Panc1 (cell line): Measurements from ENCODE around the gene CYP4B1. TPM values are rescaled to one million over a fixed set of nuclear protein-coding genes. Genes with fewer than 3 reads are reported as not detected.

Source experiments
- ATAC-seq: fragments of 200-7000 bp; cut with Tn5 transposase; 2 replicates; pipeline ENCODE4 v1.9.1; 2020; ENCODE audit warnings: mild to moderate bottlenecking, moderate library complexity
- BruUV-seq: library from RNA; stranded (reverse); fragments of 400-500 nt; replicated peaks from 2 replicates; lab custom pipeline; 2021; lab: Mats Ljungman, UMichigan
- CTCF ChIA-PET: fragments of 300-600 bp; sonication (Branson Sonifier 250); formaldehyde crosslinking; loops from one replicate; lab custom pipeline; 2022; ENCODE audit warnings: antibody characterized with exemption; lab: Charles Lee
- POLR2A ChIA-PET: fragments of 300-600 bp; sonication (Branson Sonifier 250); formaldehyde crosslinking; loops from one replicate; lab custom pipeline; 2022; ENCODE audit warnings: antibody characterized with exemption; lab: Charles Lee
- DNase-seq: peaks from one replicate; pipeline ENCODE4 v3.0.0-alpha.2; 2010; ENCODE audit warnings: low read depth, low spot score
- H3K27ac ChIP-seq: 2 replicates; pipeline ENCODE4 v1.5.1; 2011; ENCODE audit warnings: mild to moderate bottlenecking, low read length, inconsistent platforms
- H3K27me3 ChIP-seq: fragments of 200-500 bp; sonication (Bioruptor generic); 2 replicates; pipeline ENCODE4 v1.6.0; 2014; ENCODE audit warnings: low read length, inconsistent platforms; ENCODE audit not compliant: control insufficient read depth, insufficient read depth
- H3K36me3 ChIP-seq: fragments of 200-500 bp; sonication (Bioruptor generic); 2 replicates; pipeline ENCODE4 v1.5.1; 2014; ENCODE audit warnings: inconsistent platforms, mild to moderate bottlenecking, low read length, moderate library complexity; ENCODE audit not compliant: control insufficient read depth, insufficient read depth
- H3K4me1 ChIP-seq: 2 replicates; pipeline ENCODE4 v1.5.1; 2011; ENCODE audit warnings: inconsistent platforms, mild to moderate bottlenecking, low read length, moderate library complexity; ENCODE audit not compliant: control insufficient read depth, insufficient read depth
- H3K4me3 ChIP-seq, 2 experiments: 2 replicates each; pipeline ENCODE4 v1.5.1; 2011 to 2012; ENCODE audit warnings: low read depth in 2 of 2, low read length in 2 of 2, mild to moderate bottlenecking in 2 of 2, inconsistent platforms in 1 of 2, moderate library complexity in 1 of 2
- H3K9me3 ChIP-seq: fragments of 200-500 bp; sonication (Bioruptor generic); 2 replicates; pipeline ENCODE4 v1.5.1; 2014; ENCODE audit warnings: low read depth, mild to moderate bottlenecking, inconsistent platforms, low read length, moderate library complexity; ENCODE audit not compliant: control insufficient read depth, insufficient read depth
- CTCF ChIP-seq: fragments of 450-650 bp; IDR thresholded peaks from 2 replicates; pipeline ENCODE4 v1.5.1; 2017; ENCODE audit warnings: mild to moderate bottlenecking
- POLR2AphosphoS5 ChIP-seq: IDR thresholded peaks from 2 replicates; pipeline ENCODE4 v1.6.1; 2012; ENCODE audit warnings: mild to moderate bottlenecking, low read depth, low read length, moderate library complexity
- SIN3A ChIP-seq: IDR thresholded peaks from 2 replicates; pipeline ENCODE4 v1.6.1; 2012; ENCODE audit warnings: low read depth, mild to moderate bottlenecking, low read length, moderate library complexity, borderline replicate concordance; ENCODE audit not compliant: insufficient read depth
- TCF7L2 ChIP-seq: IDR thresholded peaks from 2 replicates; pipeline ENCODE4 v1.6.1; 2011; ENCODE audit warnings: mild to moderate bottlenecking, low read depth, low read length, inconsistent platforms
- in situ Hi-C: cut with HindIII; loops from 2 replicates; pipeline ENCODE4 v1.10.0; 2016; ENCODE audit warnings: low sequenced_read_pairs, low pct_unique_long_range_greater_than_20kb
- intact Hi-C: fragments of 100-400 bp; cut with micrococcal nuclease; formaldehyde crosslinking; loops from one replicate; pipeline ENCODE4 v1.10.0; 2022; ENCODE audit not compliant: unreplicated experiment
- total RNA-seq: library from RNA; stranded (reverse); gene quantifications from one replicate; pipeline ENCODE4 v1.2.1, GENCODE V29; 2021; ENCODE audit not compliant: unreplicated experiment
- TF ChIP-seq, protein P1 (sequence below), 2 experiments: IDR thresholded peaks; 2 replicates each; pipeline ENCODE4 v1.6.1; 2011 to 2012; ENCODE audit warnings: low read depth in 2 of 2, control low read depth in 1 of 2, low read length in 1 of 2, mild to moderate bottlenecking in 1 of 2, moderate library complexity in 1 of 2; ENCODE audit not compliant: insufficient read depth in 1 of 2

Gene CYP4B1
- total RNA-seq, 1 experiment from 2014 or later = not detected

GRCh38 chr1:46820076-46820475 is 21.2 kb downstream of the CYP4B1 start:
- ATAC-seq (no peak), DNase-seq (no peak)
- in situ Hi-C loops = no loop called here
- BruUV-seq = no TSS peak
- H3K4me1 ChIP-seq = peaks cover 4% of the 10 kb centered on the region; the same call in 1 of the 2 replicates
- no peaks in the 10 kb centered on the region for H3K36me3 ChIP-seq
- ChIA-PET POLR2A (no interaction called here), CTCF (no interaction called here)
- no peak overlapping the region for H3K4me3 ChIP-seq
- no peaks in the 10 kb centered on the region for H3K9me3 ChIP-seq
- TF ChIP-seq TCF7L2 = no peak
- TF ChIP-seq CTCF = no peak
- TF ChIP-seq, protein P1, sequence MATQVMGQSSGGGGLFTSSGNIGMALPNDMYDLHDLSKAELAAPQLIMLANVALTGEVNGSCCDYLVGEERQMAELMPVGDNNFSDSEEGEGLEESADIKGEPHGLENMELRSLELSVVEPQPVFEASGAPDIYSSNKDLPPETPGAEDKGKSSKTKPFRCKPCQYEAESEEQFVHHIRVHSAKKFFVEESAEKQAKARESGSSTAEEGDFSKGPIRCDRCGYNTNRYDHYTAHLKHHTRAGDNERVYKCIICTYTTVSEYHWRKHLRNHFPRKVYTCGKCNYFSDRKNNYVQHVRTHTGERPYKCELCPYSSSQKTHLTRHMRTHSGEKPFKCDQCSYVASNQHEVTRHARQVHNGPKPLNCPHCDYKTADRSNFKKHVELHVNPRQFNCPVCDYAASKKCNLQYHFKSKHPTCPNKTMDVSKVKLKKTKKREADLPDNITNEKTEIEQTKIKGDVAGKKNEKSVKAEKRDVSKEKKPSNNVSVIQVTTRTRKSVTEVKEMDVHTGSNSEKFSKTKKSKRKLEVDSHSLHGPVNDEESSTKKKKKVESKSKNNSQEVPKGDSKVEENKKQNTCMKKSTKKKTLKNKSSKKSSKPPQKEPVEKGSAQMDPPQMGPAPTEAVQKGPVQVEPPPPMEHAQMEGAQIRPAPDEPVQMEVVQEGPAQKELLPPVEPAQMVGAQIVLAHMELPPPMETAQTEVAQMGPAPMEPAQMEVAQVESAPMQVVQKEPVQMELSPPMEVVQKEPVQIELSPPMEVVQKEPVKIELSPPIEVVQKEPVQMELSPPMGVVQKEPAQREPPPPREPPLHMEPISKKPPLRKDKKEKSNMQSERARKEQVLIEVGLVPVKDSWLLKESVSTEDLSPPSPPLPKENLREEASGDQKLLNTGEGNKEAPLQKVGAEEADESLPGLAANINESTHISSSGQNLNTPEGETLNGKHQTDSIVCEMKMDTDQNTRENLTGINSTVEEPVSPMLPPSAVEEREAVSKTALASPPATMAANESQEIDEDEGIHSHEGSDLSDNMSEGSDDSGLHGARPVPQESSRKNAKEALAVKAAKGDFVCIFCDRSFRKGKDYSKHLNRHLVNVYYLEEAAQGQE (IDR thresholded peaks at IDR 0.05; ENCODE audit: insufficient read depth in 1 of 2, low read depth in 2 of 2, low read length in 1 of 2) = no peak
- no peak for TF ChIP-seq SIN3A
- TF ChIP-seq POLR2AphosphoS5 = no peak
- intact Hi-C loops = no loop called here
- H3K27me3 ChIP-seq = no peaks in the 10 kb centered on the region
- no peak overlapping the region for H3K27ac ChIP-seq

DNA sequence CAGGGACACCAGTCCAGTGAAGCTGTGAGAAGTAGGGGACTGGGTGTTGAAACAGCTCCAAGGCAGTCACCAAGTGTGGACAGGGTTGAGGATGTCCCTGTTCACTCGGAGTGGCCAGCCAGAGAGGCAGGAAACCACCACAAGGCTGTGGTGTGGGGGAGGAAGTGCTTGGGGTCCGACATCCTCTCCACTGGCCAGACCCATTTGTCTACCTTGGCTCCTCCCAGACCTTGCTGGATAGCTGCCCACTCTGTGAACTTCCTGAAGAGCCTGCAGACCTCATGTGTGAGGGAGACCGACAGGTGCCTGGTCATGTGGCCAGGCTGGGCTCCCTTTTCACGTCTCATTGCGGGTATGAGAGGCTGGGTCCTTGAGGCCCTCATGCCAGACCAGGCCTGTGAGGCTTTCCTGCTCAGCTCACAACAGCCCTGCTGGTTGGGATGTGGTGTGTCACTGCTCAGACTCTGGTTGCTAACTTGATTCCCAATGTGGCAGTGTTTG is 21.8 kb downstream of the CYP4B1 start:
- POLR2A ChIA-PET = no interaction called here
- no TSS peak for BruUV-seq
- no peak for DNase-seq
- in situ Hi-C loops (no loop called here), intact Hi-C loops (no loop called here)
- no peak for ATAC-seq
- no peaks in the 10 kb centered on the region for H3K9me3 ChIP-seq
- no peaks in the 10 kb centered on the region for H3K27me3 ChIP-seq
- no peaks in the 10 kb centered on the region for H3K36me3 ChIP-seq
- H3K4me3 ChIP-seq = no peak overlapping the region
- H3K4me1 ChIP-seq = peaks cover 4% of the 10 kb centered on the region; the same call in 1 of the 2 replicates
- no peak overlapping the region for H3K27ac ChIP-seq
- TF ChIP-seq, protein P1 (IDR thresholded peaks at IDR 0.05; ENCODE audit: insufficient read depth in 1 of 2, low read depth in 2 of 2, low read length in 1 of 2) = no peak
- TF ChIP-seq TCF7L2 (no peak), CTCF (no peak), POLR2AphosphoS5 (no peak), SIN3A (no peak)
- CTCF ChIA-PET = no interaction called here
